ENCODE measurements around the gene STUB1. TPM values are rescaled to one million over a fixed set of nuclear protein-coding genes. Genes with fewer than 3 reads are reported as not detected.
A peak's percentile ranks its signal among the peaks of the same experiment; 100 is the strongest.

STUB1 gene
- total and polyA plus RNA-seq, 2 donors (not counting 1 experiment from before 2014, with no cell fraction given), result 94.3 to 116 TPM

DNA sequence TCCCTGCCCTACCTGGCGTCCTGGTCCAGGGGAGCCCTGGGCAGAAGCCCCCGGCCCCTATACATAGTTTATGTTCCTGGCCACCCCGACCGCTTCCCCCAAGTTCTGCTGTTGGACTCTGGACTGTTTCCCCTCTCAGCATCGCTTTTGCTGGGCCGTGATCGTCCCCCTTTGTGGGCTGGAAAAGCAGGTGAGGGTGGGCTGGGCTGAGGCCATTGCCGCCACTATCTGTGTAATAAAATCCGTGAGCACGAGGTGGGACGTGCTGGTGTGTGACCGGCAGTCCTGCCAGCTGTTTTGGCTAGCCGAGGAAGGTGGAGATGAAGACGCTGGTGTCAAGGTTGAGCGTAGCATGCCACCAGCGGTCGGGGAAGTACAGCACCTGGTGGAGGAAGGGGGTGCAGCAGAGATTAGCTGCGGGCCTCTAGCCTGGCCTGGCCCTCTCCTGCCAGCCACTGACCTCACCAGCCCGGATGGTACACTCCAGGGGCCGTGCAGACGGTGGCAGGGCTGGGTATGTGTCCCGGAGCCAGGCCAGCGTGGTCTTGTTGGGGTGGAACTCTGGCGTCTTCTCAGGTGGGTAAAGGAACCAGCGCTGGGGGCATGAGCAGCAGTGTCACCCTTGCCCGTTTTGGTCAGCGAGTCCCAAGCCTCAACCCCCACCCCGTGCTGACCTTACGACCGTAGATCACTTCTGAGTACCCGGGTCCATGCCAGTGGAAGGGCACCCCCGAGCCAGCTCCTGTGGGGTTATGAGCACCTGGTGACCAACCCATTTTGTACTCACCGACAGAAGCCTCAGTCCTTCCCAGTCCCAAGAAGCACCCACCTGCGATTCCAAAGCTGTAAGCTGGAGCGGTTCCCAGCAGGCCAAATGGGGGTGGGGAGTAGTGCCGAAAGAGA lies 2.5 kb downstream of the STUB1 start:
- Histone ChIP-seq H3K27me3 (replicated peaks in 1 of 4; ENCODE audit: control extremely low read depth in 1 of 4, control insufficient read depth in 3 of 4, insufficient read depth in 4 of 4, low read length in 3 of 4) (no peaks in the 10 kb centered on the region), H3K4me2 (replicated peaks; ENCODE audit: low read depth, low read length, poor library complexity, severe bottlenecking) (peak overlapping the region; percentile 97), H3K36me3 (replicated peaks in 1 of 2; ENCODE audit: control extremely low read depth in 1 of 2, control insufficient read depth in 1 of 2, extremely low read depth in 1 of 2, insufficient read depth in 2 of 2, low read length in 1 of 2) (peaks cover 0 to 27% of the 10 kb centered on the region in 2 experiments), H3K4me3 (ENCODE audit: control extremely low read depth in 1 of 5, extremely low read depth in 1 of 5, insufficient read depth in 1 of 5, low read depth in 2 of 5, low read length in 4 of 5) (no peak overlapping the region), H3K27ac (ENCODE audit: low read length in 2 of 2) (no peak overlapping the region), H3K79me2 (ENCODE audit: control insufficient read depth, insufficient read depth, low read length) (peaks cover 37% of the 10 kb centered on the region), H4K20me1 (ENCODE audit: control insufficient read depth, insufficient read depth, low read length, poor library complexity, severe bottlenecking) (peaks cover 31% of the 10 kb centered on the region), H3K9me3 (ENCODE audit: control extremely low read depth in 1 of 3, control insufficient read depth in 2 of 3, insufficient read depth in 1 of 3, low read length in 2 of 3) (no peaks in the 10 kb centered on the region), H2AFZ (ENCODE audit: insufficient read depth, low read depth, low read length, poor library complexity, severe bottlenecking) (no peak overlapping the region), H3K9ac (ENCODE audit: low read length) (no peak overlapping the region), H3K4me1 (ENCODE audit: control insufficient read depth in 2 of 2, insufficient read depth in 2 of 2, low read length in 2 of 2) (peaks cover 28 to 56% of the 10 kb centered on the region in 2 donors)
- ATAC-seq (ENCODE audit: low read depth), result no peak
- Mint-ChIP-seq H3K9me3 (ENCODE audit: insufficient read depth) (no peaks in the 10 kb centered on the region), H3K4me1 (peaks cover 34% of the 10 kb centered on the region), H3K27me3 (no peaks in the 10 kb centered on the region), H3K4me3 (peak overlapping the region; percentile 80), H3K27ac (peak overlapping the region; percentile 86)
- DNase-seq, result no peak
- CTCF ChIA-PET, result no interaction called here
- TF ChIP-seq, protein P1, sequence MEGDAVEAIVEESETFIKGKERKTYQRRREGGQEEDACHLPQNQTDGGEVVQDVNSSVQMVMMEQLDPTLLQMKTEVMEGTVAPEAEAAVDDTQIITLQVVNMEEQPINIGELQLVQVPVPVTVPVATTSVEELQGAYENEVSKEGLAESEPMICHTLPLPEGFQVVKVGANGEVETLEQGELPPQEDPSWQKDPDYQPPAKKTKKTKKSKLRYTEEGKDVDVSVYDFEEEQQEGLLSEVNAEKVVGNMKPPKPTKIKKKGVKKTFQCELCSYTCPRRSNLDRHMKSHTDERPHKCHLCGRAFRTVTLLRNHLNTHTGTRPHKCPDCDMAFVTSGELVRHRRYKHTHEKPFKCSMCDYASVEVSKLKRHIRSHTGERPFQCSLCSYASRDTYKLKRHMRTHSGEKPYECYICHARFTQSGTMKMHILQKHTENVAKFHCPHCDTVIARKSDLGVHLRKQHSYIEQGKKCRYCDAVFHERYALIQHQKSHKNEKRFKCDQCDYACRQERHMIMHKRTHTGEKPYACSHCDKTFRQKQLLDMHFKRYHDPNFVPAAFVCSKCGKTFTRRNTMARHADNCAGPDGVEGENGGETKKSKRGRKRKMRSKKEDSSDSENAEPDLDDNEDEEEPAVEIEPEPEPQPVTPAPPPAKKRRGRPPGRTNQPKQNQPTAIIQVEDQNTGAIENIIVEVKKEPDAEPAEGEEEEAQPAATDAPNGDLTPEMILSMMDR (IDR thresholded peaks at IDR 0.05), result no peak
- TF ChIP-seq EZH2 (IDR thresholded peaks at IDR 0.05; ENCODE audit: borderline replicate concordance, insufficient read depth, low read depth, low read length, poor library complexity, severe bottlenecking), result no peak
- POLR2A ChIA-PET, result no interaction called here
- intact Hi-C loops (cut with micrococcal nuclease), result loop anchor here (5.0 kb wide), 1 partner anchor 40 kb away; the partner anchor contains the start of gene ANTKMT
- WGBS (ENCODE audit: insufficient coverage), result 92% methylated on average over 34 of the region's 36 CpGs

Data from B cell (primary cell).